Common myeloid progenitor, CD34-positive (primary cell): ENCODE data around the gene SPDYE8.
"Not testable (repeated sequence)": the region's sequence is repeated elsewhere in the genome, so short reads cannot be mapped to it uniquely, and the experiment has no call there.

Source experiments
- CTCF ChIA-PET: fragments of 350-600 bp; sonication (Branson Sonifier 250); formaldehyde crosslinking; loops from one replicate; lab custom pipeline; 2021; ENCODE audit warnings: antibody characterized with exemption; lab: Charles Lee
- POLR2A ChIA-PET: fragments of 350-600 bp; sonication (Branson Sonifier 250); formaldehyde crosslinking; loops from one replicate; lab custom pipeline; 2021; ENCODE audit warnings: antibody characterized with exemption; lab: Charles Lee
- DNase-seq, 3 donors: peaks; one replicate each; pipeline versions ENCODE4 v3.0.0 to v3.0.0-alpha.2; 2013
- H3K27ac ChIP-seq, 2 experiments: 1 replicate in 1 of 2; 2 replicates in 1 of 2; pipeline ENCODE4 v1.7.0; 2013; ENCODE audit warnings: inconsistent platforms in 2 of 2, low read length in 2 of 2, mild to moderate bottlenecking in 2 of 2, low read depth in 1 of 2, moderate library complexity in 1 of 2; ENCODE audit not compliant: severe bottlenecking in 2 of 2, insufficient read depth in 1 of 2, poor library complexity in 1 of 2
- H3K27me3 ChIP-seq, 5 experiments: replicated peaks in 2 of 5; 1 replicate in 3 of 5; 2 replicates in 2 of 5; pipeline versions ENCODE4 v1.6.1 to v1.7.0; 2013; ENCODE audit warnings: low read length in 4 of 5, mild to moderate bottlenecking in 2 of 5, moderate library complexity in 2 of 5, inconsistent platforms in 1 of 5; ENCODE audit not compliant: insufficient read depth in 5 of 5, control insufficient read depth in 4 of 5
- H3K36me3 ChIP-seq, 4 experiments: 1 replicate in 2 of 4; 2 replicates in 2 of 4; pipeline versions ENCODE4 v1.6.1 to v1.7.0; 2013; ENCODE audit warnings: low read length in 3 of 4, control low read depth in 1 of 4, mild to moderate bottlenecking in 1 of 4; ENCODE audit not compliant: control insufficient read depth in 4 of 4, insufficient read depth in 4 of 4
- H3K4me1 ChIP-seq, 4 experiments: 1 replicate in 3 of 4; 2 replicates in 1 of 4; pipeline versions ENCODE4 v1.6.1 to v1.7.1; 2013; ENCODE audit warnings: low read length in 3 of 4, mild to moderate bottlenecking in 3 of 4, control low read depth in 1 of 4, inconsistent platforms in 1 of 4, moderate library complexity in 1 of 4; ENCODE audit not compliant: control insufficient read depth in 4 of 4, insufficient read depth in 4 of 4; ENCODE audit errors: control extremely low read depth in 1 of 4
- H3K4me3 ChIP-seq, 7 experiments: 1 replicate in 4 of 7; 2 replicates in 3 of 7; pipeline versions ENCODE4 v1.5.1 to v1.7.0; 2013; ENCODE audit warnings: mild to moderate bottlenecking in 7 of 7, low read length in 6 of 7, moderate library complexity in 6 of 7, inconsistent platforms in 2 of 7, low read depth in 2 of 7, control low read depth in 1 of 7; ENCODE audit not compliant: insufficient read depth in 4 of 7, control insufficient read depth in 1 of 7; ENCODE audit errors: extremely low read depth in 1 of 7
- H3K9me3 ChIP-seq, 5 experiments: 1 replicate in 4 of 5; 2 replicates in 1 of 5; pipeline versions ENCODE4 v1.6.1 to v1.7.1; 2013; ENCODE audit warnings: low read length in 4 of 5, mild to moderate bottlenecking in 2 of 5, inconsistent platforms in 1 of 5, low read depth in 1 of 5, moderate library complexity in 1 of 5; ENCODE audit not compliant: control insufficient read depth in 4 of 5, insufficient read depth in 2 of 5; ENCODE audit errors: control extremely low read depth in 1 of 5
- WGBS: methylation state at CpG from one replicate; pipeline ENCODE4 v1.1.5; 2013; ENCODE audit not compliant: insufficient coverage; 5-methylcytosine and 5-hydroxymethylcytosine counted together

The SPDYE8 gene

GRCh38 chr7:72971505-72971904, 58.1 kb downstream of the SPDYE8 start:
- H3K27me3 ChIP-seq, H3K9me3 ChIP-seq, DNase-seq, H3K27ac ChIP-seq, CTCF ChIA-PET, H3K36me3 ChIP-seq, POLR2A ChIA-PET, H3K4me3 ChIP-seq, H3K4me1 ChIP-seq: not testable (repeated sequence)
- no CpG with 5 or more reads among the region's 6 CpGs for whole genome bisulfite sequencing
